Measurements from ENCODE around the gene HERC2.
"Not testable (repeated sequence)": the region's sequence is repeated elsewhere in the genome, so short reads cannot be mapped to it uniquely, and the experiment has no call there.

HERC2 gene

DNA sequence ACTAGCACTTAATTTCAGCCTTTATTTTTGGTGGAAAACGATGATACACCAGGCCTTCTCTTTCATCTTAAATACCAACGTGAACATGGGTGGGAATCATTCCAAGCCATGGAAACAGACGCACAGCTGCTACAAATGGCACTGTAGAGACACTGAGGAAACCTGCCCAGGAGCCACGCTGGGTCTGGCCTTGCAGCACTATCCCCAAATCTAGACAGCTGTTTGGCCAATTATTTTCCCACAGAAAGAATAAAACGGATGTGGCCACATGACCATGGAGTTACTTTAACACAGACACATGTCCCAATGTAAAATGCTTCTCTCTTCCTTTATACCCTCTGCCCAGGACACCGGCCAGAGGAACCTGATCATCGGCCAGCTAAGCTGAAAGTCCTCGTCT is 139.2 kb downstream of the HERC2 start:
- no peak for DNase-seq (ENCODE audit: low read depth in 2 of 2)

- no peak for DNase-seq (ENCODE audit: low read depth in 2 of 2)
These were observed 139.8 kb downstream of the HERC2 start for GRCh38 chr15:28182216-28182615.

- DNase-seq (ENCODE audit: low read depth in 2 of 2) = no peak
These were observed 140.6 kb downstream of the HERC2 start for GRCh38 chr15:28181366-28181765.

- DNase-seq (ENCODE audit: low read depth in 2 of 2) = no peak
These were observed 142.7 kb downstream of the HERC2 start for GRCh38 chr15:28179270-28179669.

DNA sequence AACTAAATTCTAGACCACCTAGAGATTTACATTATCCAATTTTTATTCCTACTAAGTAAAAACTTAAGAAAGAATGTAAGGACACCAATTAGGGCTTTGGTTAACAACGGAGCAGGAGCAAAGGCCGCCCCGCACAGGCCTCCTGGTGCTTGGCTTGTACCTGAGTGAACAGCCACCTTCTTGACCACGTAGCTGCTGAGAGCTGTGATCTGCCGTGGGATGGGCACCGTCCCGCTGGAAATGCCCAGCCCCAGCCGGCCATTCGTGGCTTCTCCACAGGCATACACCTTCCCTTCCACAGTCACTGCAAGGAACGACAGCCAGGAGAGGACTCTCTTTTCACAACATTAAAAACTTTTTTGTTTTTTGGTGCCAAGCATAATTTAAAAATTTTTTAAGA is 143.3 kb downstream of the HERC2 start:
- DNase-seq (ENCODE audit: low read depth in 2 of 2) = no peak

GRCh38 chr15:28178290-28178689 is 143.7 kb downstream of the HERC2 start:
- DNase-seq (ENCODE audit: low read depth in 2 of 2) = no peak

DNA sequence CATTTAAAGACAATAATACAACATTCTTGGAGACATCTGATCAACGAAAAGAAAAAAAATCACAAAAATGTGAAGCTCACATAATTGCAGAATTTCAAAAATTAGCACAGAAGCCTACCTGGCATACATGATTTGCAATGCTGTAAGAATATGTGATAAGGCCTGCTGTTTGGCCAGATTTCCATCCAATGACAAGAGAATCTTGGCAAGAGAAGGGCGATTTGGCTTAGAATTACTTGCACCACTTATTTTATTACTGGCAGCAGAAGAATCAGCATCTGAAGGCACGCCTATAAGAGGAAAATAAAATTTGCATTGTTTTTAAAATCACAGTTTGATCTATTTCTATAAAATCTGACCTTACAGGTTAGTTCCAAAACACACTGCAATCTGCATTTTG is 152.6 kb downstream of the HERC2 start:
- no peak for DNase-seq (ENCODE audit: low read depth in 2 of 2)

DNA sequence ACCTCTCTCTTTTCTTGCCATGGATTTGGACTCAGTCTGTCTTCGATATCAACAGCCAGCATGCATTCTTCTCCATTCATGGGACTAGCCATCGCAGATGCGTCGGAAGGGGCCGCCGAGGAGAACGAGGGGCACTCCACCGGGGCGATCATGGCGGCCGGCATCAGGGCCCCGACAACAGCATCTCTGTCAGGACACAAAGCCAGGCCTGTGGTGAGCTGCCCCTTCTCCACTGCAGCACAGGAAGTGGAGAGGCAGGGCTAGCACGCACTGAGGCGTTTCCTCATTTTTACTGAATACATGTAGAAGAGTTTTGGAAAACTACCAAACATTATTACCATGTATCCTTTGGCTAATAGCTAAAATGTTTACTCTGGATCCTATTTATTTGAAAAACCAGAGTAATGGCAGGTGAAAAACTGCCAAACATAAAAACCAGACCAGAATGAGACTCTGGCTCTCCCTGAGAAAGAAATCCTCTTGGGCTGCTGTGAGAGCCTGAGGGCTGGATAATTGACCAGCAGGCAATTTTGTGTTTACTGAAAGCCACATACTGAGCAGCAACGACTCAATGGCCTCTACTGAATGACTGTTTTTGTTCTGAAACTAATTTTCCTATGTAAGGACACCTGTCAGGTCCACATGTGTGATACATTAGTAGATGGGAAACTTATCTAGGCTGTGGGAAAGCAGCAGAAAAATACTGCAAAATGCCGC is 153.4 kb downstream of the HERC2 start:
- not testable (repeated sequence) for DNase-seq (ENCODE audit: low read depth in 2 of 2)

- no peak for DNase-seq (ENCODE audit: low read depth in 2 of 2)
These were observed 154.9 kb downstream of the HERC2 start for GRCh38 chr15:28167042-28167441.

- DNase-seq (ENCODE audit: low read depth in 2 of 2) = no peak
These were observed 156.2 kb downstream of the HERC2 start for GRCh38 chr15:28165791-28166190.

DNA sequence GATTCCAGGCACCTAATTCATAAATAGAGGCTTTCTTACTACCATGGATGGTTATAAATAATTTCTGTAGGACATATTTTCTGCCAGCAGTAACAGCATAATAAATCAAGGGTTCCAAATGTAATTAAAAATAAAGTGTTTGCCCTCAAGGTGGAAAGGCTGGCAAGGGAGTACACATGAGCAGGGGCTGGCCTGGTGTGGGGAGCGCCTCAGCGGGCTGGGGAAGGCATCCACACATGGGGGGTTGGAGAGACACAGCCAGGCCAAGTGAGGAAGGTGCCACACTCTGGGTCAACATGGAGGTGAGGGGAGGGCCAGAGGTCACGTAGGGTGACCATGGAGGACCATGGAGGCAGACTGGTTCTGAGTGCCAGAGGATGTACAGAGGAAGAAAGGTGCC is 157.1 kb downstream of the HERC2 start:
- no peak for DNase-seq (ENCODE audit: low read depth in 2 of 2)

- no peak for DNase-seq (ENCODE audit: low read depth in 2 of 2)
These were observed 167.7 kb downstream of the HERC2 start for GRCh38 chr15:28154283-28154682.

GRCh38 chr15:28153492-28154119 is 168.4 kb downstream of the HERC2 start:
- DNase-seq (ENCODE audit: low read depth in 2 of 2) = no peak

GRCh38 chr15:28152538-28152923 is 169.4 kb downstream of the HERC2 start:
- DNase-seq (ENCODE audit: low read depth in 2 of 2) = not testable (repeated sequence)

DNA sequence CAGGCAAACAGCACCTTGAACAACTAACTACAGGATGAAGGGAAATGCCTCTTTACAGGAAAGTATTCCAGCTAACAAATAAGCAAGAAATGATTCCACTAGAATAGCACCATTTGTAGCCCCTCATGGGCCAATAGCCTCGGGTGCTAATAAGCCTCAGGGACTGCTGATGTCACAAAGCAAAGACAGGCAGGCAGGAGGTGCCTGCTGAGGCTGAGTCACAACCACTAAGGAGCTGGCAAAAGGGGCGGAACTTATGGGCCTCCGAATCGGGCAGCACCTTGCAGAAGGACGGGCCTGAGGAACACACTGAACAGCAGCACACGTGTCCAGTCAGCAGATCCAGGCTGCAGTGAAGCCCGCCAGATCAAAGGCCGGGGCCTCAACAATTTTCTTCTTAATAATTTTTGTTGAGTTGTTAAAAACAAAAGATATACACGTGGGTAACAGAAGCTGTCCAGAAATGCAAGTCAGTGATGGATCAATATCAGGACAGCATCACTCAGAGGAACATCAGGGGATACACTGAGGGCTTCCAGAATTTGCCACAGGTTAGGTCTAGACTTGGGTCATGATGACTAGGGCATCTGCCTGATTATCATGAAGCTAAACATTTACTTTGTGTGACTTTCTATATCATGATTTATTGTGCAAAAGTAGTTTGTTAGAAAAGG is 170.0 kb downstream of the HERC2 start:
- DNase-seq (ENCODE audit: low read depth in 2 of 2) = not testable (repeated sequence)

- DNase-seq (ENCODE audit: low read depth in 2 of 2) = no peak
These were observed 174.2 kb downstream of the HERC2 start for GRCh38 chr15:28147801-28148200.

- not testable (repeated sequence) for DNase-seq (ENCODE audit: low read depth in 2 of 2)
These were observed 176.6 kb downstream of the HERC2 start for GRCh38 chr15:28145419-28145818.

GRCh38 chr15:28140062-28140461 is 181.9 kb downstream of the HERC2 start:
- no peak for DNase-seq (ENCODE audit: low read depth in 2 of 2)

- DNase-seq (ENCODE audit: low read depth in 2 of 2) = not testable (repeated sequence)
These were observed 184.5 kb downstream of the HERC2 start for GRCh38 chr15:28137408-28138039.

DNA sequence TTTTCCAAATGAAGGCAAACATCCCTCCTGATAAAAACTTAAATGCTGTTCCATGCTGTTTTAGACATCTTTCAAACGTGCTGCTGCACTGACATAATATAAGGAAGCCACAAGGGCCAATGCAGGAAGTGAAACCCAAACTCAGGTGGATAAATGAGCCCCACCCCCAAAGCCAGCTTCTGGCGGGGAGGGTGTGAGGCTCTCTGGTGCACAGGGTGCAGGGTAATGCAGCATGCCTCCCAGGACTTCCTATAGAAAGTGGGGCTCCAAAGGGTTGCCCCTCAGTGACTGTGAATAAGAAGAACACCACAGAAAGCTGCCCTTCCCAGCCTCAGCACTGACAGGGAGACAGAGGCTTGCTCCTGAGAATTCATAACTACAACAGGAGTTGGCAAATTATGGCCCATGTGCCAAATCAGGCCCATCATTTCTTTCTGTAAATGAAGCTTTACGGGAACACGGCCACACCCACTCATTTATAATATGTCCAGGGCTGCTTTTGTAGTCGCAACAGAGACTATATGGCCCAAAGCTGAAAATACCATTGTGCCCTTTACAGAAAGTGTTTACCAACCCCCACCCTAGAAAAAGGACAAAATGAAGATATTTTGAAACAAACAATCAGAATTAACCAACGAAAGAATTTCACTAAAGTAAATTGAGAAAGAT is 185.6 kb downstream of the HERC2 start:
- DNase-seq (ENCODE audit: low read depth in 2 of 2) = not testable (repeated sequence)

GRCh38 chr15:28133281-28133680 is 188.7 kb downstream of the HERC2 start:
- DNase-seq (ENCODE audit: low read depth in 2 of 2) = no peak

Data from stimulated activated CD4-positive, alpha-beta T cell treated with anti-CD3 and anti-CD28 coated beads, Interleukin-12 subunit alpha, Interleukin-12 subunit beta, amount 100 ng/mL, for 24 hours (primary cell).